GM12892 (cell line): Measurements from ENCODE around the gene AP2A2.

Experiments used
- DNase-seq: peaks from one replicate; pipeline ENCODE4 v3.0.0; 2011; ENCODE audit not compliant: insufficient read length
- FAIRE-seq: peaks from 2 replicates; lab custom pipeline; 2011; peaks lifted over from hg19 to GRCh38; lab: Jason Lieb, UNC
- POLR2A ChIP-seq: IDR thresholded peaks from 2 replicates; pipeline ENCODE4 v1.6.1; 2011; ENCODE audit warnings: low read depth, low read length, control low read depth
- POLR2AphosphoS5 ChIP-seq: IDR thresholded peaks from 2 replicates; pipeline ENCODE4 v1.6.1; 2011; ENCODE audit warnings: low read depth, low read length, control low read depth
- TAF1 ChIP-seq: IDR thresholded peaks from 2 replicates; pipeline ENCODE4 v1.6.1; 2011; ENCODE audit warnings: low read depth, mild to moderate bottlenecking, control low read depth, low read length, borderline replicate concordance

AP2A2 gene

GRCh38 chr11:1049911-1050580 lies 124.4 kb downstream of the AP2A2 start:
- FAIRE-seq (no peak), DNase-seq (no peak)
- no peak for TF ChIP-seq POLR2AphosphoS5

- FAIRE-seq: peak; percentile 99
- peak; percentile 98 for DNase-seq
- TF ChIP-seq POLR2AphosphoS5 (no peak), TAF1 (no peak), POLR2A (no peak)
Observed at GRCh38 chr11:1050581-1051355, 125.1 kb downstream of the AP2A2 start.

DNA sequence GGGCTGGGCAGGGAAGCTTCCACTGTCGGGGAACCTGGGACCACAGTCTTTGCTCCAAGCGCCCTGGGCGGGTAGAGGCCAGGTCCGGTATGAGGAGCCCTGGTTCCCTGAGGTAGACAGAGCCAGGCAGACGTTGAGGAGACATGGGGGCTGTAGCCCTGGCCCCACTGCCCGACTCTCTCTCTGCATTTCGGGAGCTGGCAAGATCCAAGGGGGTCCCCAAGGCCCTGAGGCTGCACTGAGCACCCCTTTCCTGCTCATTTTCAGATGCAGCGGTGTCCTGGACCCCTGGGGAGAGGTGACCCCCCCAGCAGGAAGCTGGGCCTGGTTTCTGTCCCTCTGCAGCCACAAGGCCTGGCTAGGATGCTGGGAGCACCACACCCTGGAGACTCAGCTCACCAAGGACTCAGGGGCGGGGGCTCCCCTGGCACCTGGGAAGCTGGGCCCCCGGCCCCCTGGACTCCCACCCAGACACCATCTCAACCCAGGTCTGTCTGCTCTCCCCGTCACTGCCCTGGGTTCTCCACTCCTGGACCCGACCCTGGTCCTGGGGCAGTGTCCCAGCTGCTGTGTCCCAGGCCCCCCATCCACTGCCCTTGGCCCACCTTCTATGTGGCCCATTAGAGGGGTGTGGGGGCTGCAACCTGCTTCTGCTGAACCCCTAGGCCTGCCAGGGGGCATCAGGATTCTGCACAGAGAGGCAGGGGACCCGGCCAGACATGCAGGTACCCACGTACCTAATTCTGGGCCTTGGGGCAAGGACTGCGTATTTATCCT lies 125.9 kb downstream of the AP2A2 start:
- FAIRE-seq: no peak
- TF ChIP-seq POLR2AphosphoS5 (no peak), POLR2A (no peak), TAF1 (no peak)
- no peak for DNase-seq

DNA sequence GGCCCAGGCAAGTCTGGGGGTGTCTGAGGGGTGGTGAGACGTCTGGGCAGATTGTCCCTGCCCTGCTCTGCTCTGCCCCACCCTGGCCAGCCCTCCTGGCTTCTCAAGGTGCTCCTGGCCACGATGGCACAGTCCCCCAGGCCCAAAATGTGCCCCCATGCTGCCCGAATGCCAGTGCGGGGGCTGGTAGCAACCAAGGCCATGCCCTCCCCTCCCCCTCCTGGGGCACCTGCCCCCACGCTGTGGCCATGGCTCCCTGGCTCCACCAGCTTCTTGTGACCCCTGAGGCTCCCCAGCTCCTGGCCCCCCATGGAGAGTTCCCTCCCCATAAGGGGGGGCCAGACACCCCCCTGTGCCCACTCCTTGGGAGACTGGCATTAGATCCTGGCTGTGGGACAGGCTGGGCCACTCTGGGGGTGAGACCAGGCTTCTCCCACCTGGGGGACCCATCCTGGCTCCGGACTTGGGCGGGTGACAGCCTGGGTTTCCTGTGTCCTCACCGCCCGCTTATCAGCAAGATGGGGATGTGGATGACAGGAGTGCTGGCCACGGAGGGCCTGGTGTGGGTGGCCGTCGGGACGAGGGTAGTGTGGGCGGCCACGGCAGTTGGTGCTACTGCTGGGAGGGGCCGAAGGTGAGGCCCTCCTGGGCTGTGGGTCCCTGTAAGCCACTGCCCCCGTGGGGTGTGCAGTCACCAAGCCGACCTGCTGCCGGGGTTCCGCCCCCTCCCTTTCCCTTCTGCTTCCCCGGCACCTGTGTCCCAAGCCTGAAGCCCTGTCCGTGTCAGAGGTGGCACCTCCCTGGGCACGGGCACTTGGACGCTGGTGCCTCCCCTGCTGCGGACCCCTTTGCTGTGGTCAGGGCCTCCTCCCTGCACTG lies 126.7 kb downstream of the AP2A2 start:
- TF ChIP-seq POLR2AphosphoS5 (no peak), POLR2A (no peak), TAF1 (no peak)
- FAIRE-seq (no peak), DNase-seq (no peak)

DNA sequence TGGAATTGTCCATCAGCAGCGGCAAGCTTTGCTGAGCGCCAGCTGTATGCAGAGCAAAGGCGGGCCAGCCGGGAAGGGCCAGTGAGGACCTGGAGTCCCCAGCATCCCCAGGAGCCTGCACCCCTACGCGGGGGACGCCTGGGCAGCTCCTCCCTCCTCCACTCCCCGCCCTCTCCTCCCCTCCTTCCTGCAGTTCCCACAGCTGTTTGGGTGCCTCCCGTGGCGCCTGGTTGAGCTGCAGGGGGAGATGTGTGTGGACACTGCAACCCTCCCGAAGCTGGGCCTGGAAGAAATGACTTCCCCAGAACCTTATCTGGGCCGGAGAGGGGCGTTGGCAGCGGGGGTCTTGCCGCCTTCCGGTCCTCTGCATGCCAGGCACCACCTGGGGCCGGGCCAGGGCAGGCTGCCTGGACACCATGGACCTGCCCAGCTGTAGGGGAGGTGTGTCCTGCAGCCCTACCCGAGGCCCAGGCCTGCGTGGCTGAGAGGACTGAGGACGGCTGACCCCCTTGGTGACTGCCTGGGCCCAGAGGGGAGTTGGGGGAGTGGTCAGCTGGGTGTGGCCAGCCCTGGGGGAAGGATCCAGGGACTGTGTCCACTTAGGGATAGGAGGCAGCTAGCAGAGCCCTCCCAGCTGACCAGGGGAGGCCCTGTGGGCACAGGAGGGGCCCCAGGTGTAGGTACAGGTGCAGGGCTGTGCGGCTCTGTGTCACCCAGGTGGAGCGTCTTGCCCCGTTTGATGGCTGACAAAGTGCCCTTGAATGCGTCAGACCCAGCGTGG lies 127.6 kb downstream of the AP2A2 start:
- no peak for DNase-seq
- no peak for TF ChIP-seq POLR2A
- no peak for TF ChIP-seq TAF1
- TF ChIP-seq POLR2AphosphoS5: no peak
- no peak for FAIRE-seq

DNA sequence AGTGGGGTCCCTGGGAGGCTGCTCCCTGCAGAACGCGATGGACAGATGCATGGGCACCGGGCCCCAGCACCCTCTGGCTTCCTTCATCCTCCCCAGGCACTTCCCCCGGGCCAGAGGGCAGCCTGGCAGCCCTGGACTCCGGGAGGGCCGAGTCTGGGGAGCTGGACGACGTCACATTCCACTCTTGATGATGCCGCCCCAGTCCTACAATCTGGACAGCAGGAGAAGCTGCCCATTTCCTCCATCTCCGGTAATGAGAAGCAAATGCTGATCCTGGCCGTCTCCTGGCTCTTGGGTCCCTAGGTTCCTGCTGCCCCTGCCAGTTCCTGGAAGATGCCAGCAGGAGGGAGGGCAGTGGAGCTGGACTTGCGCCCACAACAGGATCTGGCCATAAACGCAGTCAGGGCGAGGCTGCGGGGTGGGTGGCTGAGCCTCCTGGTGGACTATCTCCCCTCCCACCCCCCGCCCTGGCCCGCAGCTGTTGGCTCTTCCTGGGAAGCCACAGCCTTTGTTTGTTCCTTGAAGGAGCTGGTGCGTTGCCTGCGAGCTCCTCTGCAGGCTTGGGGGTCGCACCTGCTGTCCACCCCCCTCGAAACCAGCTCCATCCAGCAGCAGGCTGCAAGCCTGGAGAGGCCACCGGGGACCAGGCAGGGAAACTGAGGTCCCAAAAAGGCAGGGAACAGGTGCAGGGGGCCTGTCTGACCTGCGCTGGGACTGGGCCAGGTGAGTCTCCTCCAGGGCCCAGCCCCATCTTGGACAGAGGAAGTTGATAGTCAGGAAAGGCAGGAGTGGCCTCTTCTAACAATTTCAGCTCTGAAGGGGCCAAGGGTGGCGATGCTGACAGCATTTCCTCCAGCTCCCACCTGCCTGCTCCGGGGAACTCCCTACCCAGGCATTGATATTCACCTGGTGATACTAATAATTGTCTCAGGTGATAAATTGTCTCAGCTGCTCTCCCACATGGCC lies 128.8 kb downstream of the AP2A2 start:
- DNase-seq (no peak), FAIRE-seq (no peak)
- no peak for TF ChIP-seq POLR2A
- TF ChIP-seq TAF1: no peak
- TF ChIP-seq POLR2AphosphoS5: no peak

GRCh38 chr11:1055109-1055703 lies 129.5 kb downstream of the AP2A2 start:
- no peak for DNase-seq
- no peak for FAIRE-seq
- no peak for TF ChIP-seq POLR2A
- no peak for TF ChIP-seq POLR2AphosphoS5
- no peak for TF ChIP-seq TAF1

DNA sequence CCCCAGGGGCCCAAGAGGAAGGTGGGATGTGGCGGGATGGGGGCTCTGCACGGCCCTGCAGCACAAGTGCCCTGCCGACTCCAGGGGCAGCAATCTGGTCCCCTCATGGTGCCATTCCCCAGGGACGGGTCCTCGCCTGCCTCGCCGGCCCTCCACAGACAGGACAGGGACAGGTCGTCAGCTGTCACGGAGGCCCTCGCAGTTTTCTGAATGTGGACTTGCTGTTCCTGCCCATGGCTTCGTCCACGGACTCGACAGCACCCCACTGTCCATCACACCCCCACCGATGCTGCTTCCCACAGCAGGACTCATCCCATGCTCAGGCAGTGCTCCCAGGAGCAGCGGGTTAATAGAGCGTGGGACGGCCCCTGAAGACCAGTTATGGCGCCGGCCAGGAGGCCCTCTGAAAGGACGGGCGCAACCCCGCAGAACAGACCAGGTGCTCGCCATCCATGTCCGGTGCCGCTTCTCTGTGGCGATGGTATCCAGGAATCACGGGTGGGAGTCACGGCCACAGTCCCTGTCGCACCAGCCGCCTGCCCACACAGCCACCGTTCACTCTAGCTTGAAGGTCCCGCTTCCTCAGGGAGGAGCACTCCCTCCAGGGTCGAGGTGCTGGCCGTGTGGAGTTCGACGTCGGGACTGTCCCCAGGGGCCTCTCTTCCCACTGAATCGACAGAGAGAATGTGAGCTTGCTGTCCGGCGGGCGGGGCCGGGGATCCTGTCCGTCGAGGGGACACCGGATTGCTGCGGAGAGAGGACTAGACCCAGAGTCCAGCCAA lies 130.5 kb downstream of the AP2A2 start:
- FAIRE-seq: no peak
- DNase-seq: no peak
- TF ChIP-seq POLR2A (no peak), POLR2AphosphoS5 (no peak), TAF1 (no peak)
